Peyer's patch (tissue), 4 donors: Measurements from ENCODE around the gene KDELR3. TPM values are rescaled to one million over a fixed set of nuclear protein-coding genes. Genes with fewer than 3 reads are reported as not detected.

ENCODE experiments used
- DNase-seq, 3 donors: peaks; one replicate each; pipeline ENCODE4 v3.0.0-alpha.2; 2017 to 2019
- H3K27ac ChIP-seq, 4 donors: fragments of 200-600 bp; sonication (generic); one replicate each; pipeline ENCODE4 v1.5.1; 2016 to 2019
- H3K27me3 ChIP-seq, 2 donors: fragments of 200-600 bp; sonication (generic); one replicate each; pipeline ENCODE4 v1.5.1; 2019
- H3K36me3 ChIP-seq, 3 donors: fragments of 200-600 bp; sonication (generic); one replicate each; pipeline ENCODE4 v1.5.1; 2016 to 2019
- H3K4me1 ChIP-seq, 4 donors: fragments of 200-600 bp; sonication (generic); one replicate each; pipeline ENCODE4 v1.5.1; 2016 to 2019
- H3K4me3 ChIP-seq, 4 donors: fragments of 200-600 bp; sonication (generic); 1 replicate in 3 of 4; 2 replicates in 1 of 4; pipeline ENCODE4 v1.5.1; 2016 to 2019; ENCODE audit warnings: mild to moderate bottlenecking in 1 of 4
- H3K9me3 ChIP-seq, 4 donors: fragments of 200-600 bp; sonication (generic); one replicate each; pipeline ENCODE4 v1.5.1; 2016 to 2019; ENCODE audit warnings: mild to moderate bottlenecking in 1 of 4
- CTCF ChIP-seq, 6 experiments: fragments of 450-650 bp in 4 of 6; fragments of 200-600 bp in 2 of 6; sonication (generic) in 1 of 6; IDR thresholded peaks; one replicate each; pipeline ENCODE4 v1.5.1; 2017 to 2019; ENCODE audit warnings: antibody characterized with exemption in 6 of 6, mild to moderate bottlenecking in 3 of 6, moderate library complexity in 1 of 6
- POLR2A ChIP-seq, 2 donors: fragments of 450-650 bp; IDR thresholded peaks; one replicate each; pipeline ENCODE4 v1.5.1; 2017; ENCODE audit warnings: antibody characterized with exemption in 2 of 2, mild to moderate bottlenecking in 2 of 2, moderate library complexity in 2 of 2
- total RNA-seq, 4 donors: library from RNA; depleted of rRNA; stranded (reverse); fragments of >200 nt; gene quantifications; one replicate each; pipeline ENCODE4 v1.1.0, GENCODE V29; 2016

KDELR3 gene
- total RNA-seq, 4 donors from 2014 or later: 2.5 to 20.0 (median 16.6) TPM

- peak in 1 of 3 donors; percentile 56 for DNase-seq
- peaks cover 0 to 11% (median 3%) of the 10 kb centered on the region in 4 donors for H3K4me1 ChIP-seq
- H3K4me3 ChIP-seq: no peak overlapping the region
- TF ChIP-seq CTCF (IDR thresholded peaks at IDR 0.05) (no peak), POLR2A (IDR thresholded peaks at IDR 0.05) (no peak)
- no peaks in the 10 kb centered on the region for H3K9me3 ChIP-seq
- H3K27ac ChIP-seq: peak overlapping the region in 3 of 4 donors; percentile 67 to 88 (median 71)
- H3K36me3 ChIP-seq: no peaks in the 10 kb centered on the region
- H3K27me3 ChIP-seq: no peaks in the 10 kb centered on the region
Observed at GRCh38 chr22:38422611-38423511, 45.0 kb upstream of the KDELR3 start.

GRCh38 chr22:38423512-38424503 lies 44.1 kb upstream of the KDELR3 start:
- no peaks in the 10 kb centered on the region for H3K27me3 ChIP-seq
- TF ChIP-seq CTCF (IDR thresholded peaks at IDR 0.05) (no peak), POLR2A (IDR thresholded peaks at IDR 0.05) (peak; percentile 19 to 38)
- peaks cover 0 to 11% (median 3%) of the 10 kb centered on the region in 4 donors for H3K4me1 ChIP-seq
- H3K36me3 ChIP-seq: no peaks in the 10 kb centered on the region
- DNase-seq: peak in 2 of 3 donors; percentile 64 to 65
- no peaks in the 10 kb centered on the region for H3K9me3 ChIP-seq
- peak overlapping the region in 3 of 4 donors; percentile 67 to 88 (median 71) for H3K27ac ChIP-seq
- peak overlapping the region in 2 of 4 donors; percentile 2 to 31 for H3K4me3 ChIP-seq

DNA sequence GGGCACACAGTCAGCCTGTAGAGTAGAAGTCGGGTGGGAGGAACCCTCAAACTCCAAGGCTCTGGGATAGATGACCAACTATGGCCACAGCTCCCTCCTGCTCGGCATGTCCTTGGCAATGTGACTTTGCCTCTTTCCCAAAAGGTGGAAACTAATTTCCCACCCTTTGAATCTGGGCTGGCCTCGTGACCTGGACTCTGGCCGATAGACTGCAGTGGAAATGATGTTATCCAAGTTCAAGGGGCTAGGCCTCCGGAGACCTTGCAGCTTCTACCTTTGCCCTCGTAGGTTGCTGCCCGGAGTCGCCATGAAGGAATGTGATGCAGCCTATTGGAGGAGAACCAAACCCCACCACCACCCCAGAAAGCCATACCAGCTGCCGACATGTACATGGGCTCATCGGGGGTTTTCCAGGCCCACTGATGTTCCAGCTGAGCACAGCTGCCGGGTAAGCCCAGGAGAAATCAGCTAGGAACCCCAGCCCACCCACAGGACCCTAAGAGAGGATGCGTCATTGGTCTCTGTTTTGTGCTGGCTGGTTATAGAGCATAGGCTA lies 43.3 kb upstream of the KDELR3 start:
- H3K27ac ChIP-seq: peak overlapping the region in 3 of 4 donors; percentile 67 to 88 (median 71)
- TF ChIP-seq CTCF (IDR thresholded peaks at IDR 0.05) (no peak), POLR2A (IDR thresholded peaks at IDR 0.05) (no peak)
- H3K4me1 ChIP-seq: peaks cover 0 to 16% (median 3%) of the 10 kb centered on the region in 4 donors
- no peaks in the 10 kb centered on the region for H3K9me3 ChIP-seq
- no peaks in the 10 kb centered on the region for H3K36me3 ChIP-seq
- no peaks in the 10 kb centered on the region for H3K27me3 ChIP-seq
- peak in 2 of 3 donors; percentile 71 to 75 for DNase-seq
- H3K4me3 ChIP-seq: peak overlapping the region in 2 of 4 donors; percentile 2 to 31

DNA sequence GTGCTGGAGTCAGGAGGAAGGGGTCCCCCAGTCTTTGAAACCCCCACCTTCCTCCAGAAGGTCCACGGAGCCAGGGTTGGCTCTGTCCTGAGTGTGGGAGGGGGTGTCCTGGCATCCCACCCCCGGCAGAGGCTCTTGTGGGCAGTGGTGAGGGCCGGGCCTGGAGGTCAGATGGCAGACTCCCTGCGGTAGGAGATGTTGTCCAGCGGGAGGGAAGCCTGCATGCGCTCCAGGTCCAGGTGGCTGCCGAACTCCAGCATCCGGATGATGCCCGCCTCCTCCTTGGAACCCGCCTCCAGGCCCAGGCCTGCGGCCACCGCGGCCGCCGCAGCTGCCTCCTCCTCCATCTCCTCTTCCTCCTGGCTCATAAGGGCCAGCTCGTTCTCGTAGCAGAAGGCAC lies 41.3 kb upstream of the KDELR3 start:
- Histone ChIP-seq H3K4me1 (peaks cover 0 to 16% (median 3%) of the 10 kb centered on the region in 4 donors), H3K4me3 (no peak overlapping the region), H3K27me3 (no peaks in the 10 kb centered on the region), H3K9me3 (no peaks in the 10 kb centered on the region), H3K36me3 (no peaks in the 10 kb centered on the region), H3K27ac (no peak overlapping the region)
- TF ChIP-seq POLR2A (IDR thresholded peaks at IDR 0.05): no peak
- TF ChIP-seq CTCF (IDR thresholded peaks at IDR 0.05): no peak
- no peak for DNase-seq

DNA sequence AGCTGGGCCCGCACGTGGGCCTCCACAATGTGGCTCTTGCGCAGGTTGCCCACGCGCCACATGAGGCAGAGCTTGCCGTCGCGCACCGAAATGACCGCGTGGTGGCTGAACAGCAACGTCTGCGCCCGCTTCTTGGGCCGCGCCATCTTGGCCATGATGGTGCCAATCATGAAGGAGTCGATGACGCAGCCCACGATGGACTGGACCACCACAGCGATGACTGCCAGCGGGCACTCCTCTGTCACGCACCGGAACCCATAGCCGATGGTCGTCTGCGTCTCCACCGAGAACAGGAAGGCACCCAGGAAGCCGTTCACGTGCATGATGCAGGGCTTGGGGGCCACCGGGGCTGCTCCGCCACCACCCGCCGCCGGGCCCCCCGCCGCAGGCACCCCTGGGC lies 40.4 kb upstream of the KDELR3 start:
- Histone ChIP-seq H3K27ac (no peak overlapping the region), H3K27me3 (no peaks in the 10 kb centered on the region), H3K4me1 (peaks cover 0 to 16% (median 3%) of the 10 kb centered on the region in 4 donors), H3K36me3 (no peaks in the 10 kb centered on the region), H3K4me3 (no peak overlapping the region), H3K9me3 (no peaks in the 10 kb centered on the region)
- TF ChIP-seq CTCF (IDR thresholded peaks at IDR 0.05): no peak
- no peak for TF ChIP-seq POLR2A (IDR thresholded peaks at IDR 0.05)
- DNase-seq: no peak
